HCT116 (cell line): ENCODE results near the gene SEC14L1. TPM values are rescaled to one million over a fixed set of nuclear protein-coding genes. Genes with fewer than 3 reads are reported as not detected.

Experiments used
- ATAC-seq: fragments of 200-7000 bp; cut with Tn5 transposase; 2 replicates; pipeline ENCODE4 v1.9.1; 2020; ENCODE audit warnings: mild to moderate bottlenecking, moderate library complexity
- BruUV-seq: library from RNA; stranded (reverse); fragments of 400-500 nt; replicated peaks from 2 replicates; lab custom pipeline; 2021; lab: Mats Ljungman, UMichigan
- CTCF ChIA-PET: fragments of 300-600 bp; sonication (Branson Sonifier 250); formaldehyde crosslinking; loops from one replicate; lab custom pipeline; 2021; ENCODE audit warnings: antibody characterized with exemption; lab: Charles Lee
- POLR2A ChIA-PET: fragments of 300-600, 350-600 bp; sonication (Branson Sonifier 250); formaldehyde crosslinking; loops from one replicate; lab custom pipeline; 2021; ENCODE audit warnings: antibody characterized with exemption; lab: Charles Lee
- RAD21 ChIA-PET, 2 experiments: fragments of 300-600 bp; sonication (Branson Sonifier 250); formaldehyde crosslinking; loops; one replicate each; lab custom pipeline; 2023; ENCODE audit warnings: low total read pairs in 2 of 2; ENCODE audit not compliant: uncharacterized antibody in 2 of 2, unreplicated experiment in 2 of 2, low non-redundant PET in 1 of 2; lab: Charles Lee
- DNase-seq: peaks from one replicate; pipeline ENCODE4 v3.0.0-alpha.2; 2010; ENCODE audit warnings: low read depth, low spot score
- H2AFZ ChIP-seq: fragments of 200-600 bp; shearing (Covaris generic), sonication (generic); 2 replicates; pipeline ENCODE4 v1.6.1; 2017; ENCODE audit warnings: low read depth, mixed run types, mixed read lengths, antibody characterized with exemption, low read length; ENCODE audit not compliant: poor library complexity, severe bottlenecking
- H3K27ac ChIP-seq: 2 replicates; pipeline ENCODE4 v1.5.1; 2012; ENCODE audit warnings: low read depth, low read length
- H3K27me3 ChIP-seq: fragments of 200-600 bp; sonication (generic); 2 replicates; pipeline ENCODE4 v1.6.1; 2016; ENCODE audit warnings: mixed run types, low read length, mixed read lengths; ENCODE audit not compliant: insufficient read depth
- H3K36me3 ChIP-seq, 2 experiments: fragments of 200-500 bp in 1 of 2; fragments of 200-600 bp in 1 of 2; sonication (Bioruptor generic) in 1 of 2; sonication (generic) in 1 of 2; 2 replicates each; pipeline versions ENCODE4 v1.5.1 to v1.6.1; 2014 to 2016; ENCODE audit warnings: low read length in 2 of 2, inconsistent platforms in 1 of 2, mixed read lengths in 1 of 2, mixed run types in 1 of 2; ENCODE audit not compliant: insufficient read depth in 2 of 2, control insufficient read depth in 1 of 2
- H3K4me1 ChIP-seq, 2 experiments: fragments of 200-600 bp in 1 of 2; sonication (generic) in 1 of 2; 2 replicates each; pipeline versions ENCODE4 v1.5.1 to v1.6.1; 2012 to 2017; ENCODE audit warnings: low read length in 2 of 2, inconsistent platforms in 1 of 2, mild to moderate bottlenecking in 1 of 2, mixed read lengths in 1 of 2, mixed run types in 1 of 2, moderate library complexity in 1 of 2; ENCODE audit not compliant: insufficient read depth in 2 of 2, control insufficient read depth in 1 of 2
- H3K4me2 ChIP-seq: fragments of 200-600 bp; sonication (generic); 2 replicates; pipeline ENCODE4 v1.6.1; 2017; ENCODE audit warnings: mixed run types, low read length, mixed read lengths
- H3K4me3 ChIP-seq, 2 experiments: fragments of 200-600 bp in 1 of 2; sonication (generic) in 1 of 2; replicated peaks in 1 of 2; 2 replicates each; pipeline ENCODE4 v1.5.1; 2011 to 2016; ENCODE audit warnings: low read length in 2 of 2, control low read depth in 1 of 2, low read depth in 1 of 2, mild to moderate bottlenecking in 1 of 2, mixed read lengths in 1 of 2, mixed run types in 1 of 2
- H3K79me2 ChIP-seq: fragments of 200-600 bp; sonication (generic); 2 replicates; pipeline ENCODE4 v1.6.1; 2017; ENCODE audit warnings: mild to moderate bottlenecking, mixed run types, low read length, moderate library complexity, mixed read lengths; ENCODE audit not compliant: insufficient read depth
- H3K9ac ChIP-seq: fragments of 200-600 bp; sonication (generic); 2 replicates; pipeline ENCODE4 v1.6.1; 2016; ENCODE audit warnings: low read length, mixed read lengths
- H3K9me2 ChIP-seq: fragments of 200-600 bp; sonication (generic), shearing (Covaris generic); 2 replicates; pipeline ENCODE4 v1.6.1; 2017; ENCODE audit warnings: mixed run types, mild to moderate bottlenecking, moderate library complexity; ENCODE audit not compliant: insufficient read depth
- H3K9me3 ChIP-seq, 2 experiments: fragments of 200-500 bp in 1 of 2; fragments of 200-600 bp in 1 of 2; sonication (Bioruptor generic) in 1 of 2; sonication (generic) in 1 of 2; 2 replicates each; pipeline ENCODE4 v1.6.1; 2014 to 2017; ENCODE audit warnings: low read length in 2 of 2, mixed read lengths in 2 of 2, inconsistent platforms in 1 of 2, low read depth in 1 of 2, mild to moderate bottlenecking in 1 of 2, mixed run types in 1 of 2, moderate library complexity in 1 of 2; ENCODE audit not compliant: control insufficient read depth in 1 of 2, insufficient read depth in 1 of 2
- H4K20me1 ChIP-seq: fragments of 200-600 bp; sonication (generic), shearing (Covaris generic); 2 replicates; pipeline ENCODE4 v1.6.1; 2017; ENCODE audit warnings: mixed run types, mild to moderate bottlenecking, moderate library complexity; ENCODE audit not compliant: insufficient read depth
- CBX3 ChIP-seq: IDR thresholded peaks from 2 replicates; pipeline ENCODE4 v1.6.1; 2012; ENCODE audit warnings: low read depth
- ELF1 ChIP-seq: IDR thresholded peaks from 2 replicates; pipeline ENCODE4 v1.6.1; 2012; ENCODE audit warnings: low read depth, borderline replicate concordance
- EZH2phosphoT487 ChIP-seq: fragments of 200-600 bp; IDR thresholded peaks from 2 replicates; pipeline ENCODE4 v1.6.1; 2018; ENCODE audit warnings: antibody characterized with exemption, borderline replicate concordance
- JUND ChIP-seq: IDR thresholded peaks from 2 replicates; pipeline ENCODE4 v1.6.1; 2012
- MAX ChIP-seq: IDR thresholded peaks from 2 replicates; pipeline ENCODE4 v1.6.1; 2012
- REST ChIP-seq: IDR thresholded peaks from 2 replicates; pipeline ENCODE4 v1.6.1; 2012; ENCODE audit warnings: low read depth
- ZBTB33 ChIP-seq: IDR thresholded peaks from 2 replicates; pipeline ENCODE4 v1.6.1; 2011; ENCODE audit warnings: mild to moderate bottlenecking, low read length, moderate library complexity; ENCODE audit not compliant: insufficient replicate concordance; ENCODE audit errors: extremely low read depth
- intact Hi-C: fragments of 100-400 bp; cut with micrococcal nuclease; formaldehyde crosslinking; loops from 2 replicates; pipeline ENCODE4 v1.10.0; 2022
- total RNA-seq: library from RNA; stranded (reverse); gene quantifications from one replicate; pipeline ENCODE4 v1.2.1, GENCODE V29; 2021; ENCODE audit not compliant: unreplicated experiment

Gene SEC14L1
- total RNA-seq, 1 experiment from 2014 or later = 59.7 TPM

- POLR2A ChIA-PET = no interaction called here
Observed at GRCh38 chr17:77203436-77203835, 62.7 kb downstream of the SEC14L1 start.

More at GRCh38 chr17:77203436-77203835, 62.7 kb downstream of the SEC14L1 start:
- no peaks in the 10 kb centered on the region for H3K79me2 ChIP-seq
- DNase-seq = no peak
- H3K36me3 ChIP-seq = peaks cover 30 to 38% of the 10 kb centered on the region in 2 experiments; a peak in 3 of 4 replicates
- intact Hi-C loops = no loop called here
- no peak overlapping the region for H3K4me2 ChIP-seq
- H3K4me3 ChIP-seq = no peak overlapping the region
- no peaks in the 10 kb centered on the region for H3K27me3 ChIP-seq
- TF ChIP-seq CBX3 (no peak), MAX (no peak), ELF1 (no peak), JUND (no peak), REST (no peak), EZH2phosphoT487 (no peak), ZBTB33 (no peak)
- ChIA-PET RAD21 (no interaction called here), CTCF (no interaction called here)
- no peak overlapping the region for H3K9ac ChIP-seq
- no TSS peak for BruUV-seq
- no peak for ATAC-seq
- H2AFZ ChIP-seq = no peak overlapping the region
- no peaks in the 10 kb centered on the region for H3K4me1 ChIP-seq
- no peaks in the 10 kb centered on the region for H4K20me1 ChIP-seq
- H3K9me3 ChIP-seq = no peaks in the 10 kb centered on the region
- no peaks in the 10 kb centered on the region for H3K9me2 ChIP-seq
- H3K27ac ChIP-seq = no peak overlapping the region
